Measurements from ENCODE around the gene SPHK1. TPM values are rescaled to one million over a fixed set of nuclear protein-coding genes. Genes with fewer than 3 reads are reported as not detected.

Gene SPHK1
- total and polyA plus RNA-seq, 7 donors: 0.90 to 21.3 (median 3.1) TPM

DNA sequence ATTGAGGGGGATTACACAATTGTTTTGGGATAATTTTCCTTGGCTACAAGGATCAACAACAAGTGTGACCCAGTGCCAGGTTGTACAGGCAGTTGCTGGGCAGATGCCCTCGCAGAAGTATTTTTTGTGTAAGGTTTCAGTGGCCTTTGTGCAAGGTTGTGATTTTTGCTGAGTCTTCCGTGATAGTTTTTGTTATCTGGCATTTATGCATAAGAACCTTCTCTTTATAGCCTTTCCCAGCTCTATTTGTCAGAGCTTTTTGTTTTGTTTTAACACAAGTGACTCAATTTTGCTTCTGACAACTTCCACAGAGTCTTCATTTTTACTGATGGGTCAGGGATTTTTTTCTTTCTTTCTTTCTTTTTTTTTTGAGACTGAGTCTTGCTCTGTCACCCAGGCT lies 23.9 kb upstream of the SPHK1 start:
- H3K36me3 ChIP-seq (ENCODE audit: insufficient read depth in 1 of 2, low read depth in 1 of 2): no peaks in the 10 kb centered on the region
- DNase-seq (no peak), ATAC-seq (no peak)
- peaks cover 0 to 15% (median 0%) of the 10 kb centered on the region in 3 donors for H3K27me3 ChIP-seq (ENCODE audit: insufficient read depth in 3 of 3, low read length in 2 of 3)
- WGBS, 3 donors: 38 to 40% (median 39%) methylated on average over 2 of the region's 2 CpGs
- H3K27ac ChIP-seq: no peak overlapping the region
- intact Hi-C loops (cut with DNase I): loop anchor here in 1 of 2 donors (10.0 kb wide), 1 partner anchor 46 kb away; no protein-coding TSS in a partner anchor
- H3K4me1 ChIP-seq: no peaks in the 10 kb centered on the region
- no peaks in the 10 kb centered on the region for H3K9me3 ChIP-seq
- TF ChIP-seq, protein P1, sequence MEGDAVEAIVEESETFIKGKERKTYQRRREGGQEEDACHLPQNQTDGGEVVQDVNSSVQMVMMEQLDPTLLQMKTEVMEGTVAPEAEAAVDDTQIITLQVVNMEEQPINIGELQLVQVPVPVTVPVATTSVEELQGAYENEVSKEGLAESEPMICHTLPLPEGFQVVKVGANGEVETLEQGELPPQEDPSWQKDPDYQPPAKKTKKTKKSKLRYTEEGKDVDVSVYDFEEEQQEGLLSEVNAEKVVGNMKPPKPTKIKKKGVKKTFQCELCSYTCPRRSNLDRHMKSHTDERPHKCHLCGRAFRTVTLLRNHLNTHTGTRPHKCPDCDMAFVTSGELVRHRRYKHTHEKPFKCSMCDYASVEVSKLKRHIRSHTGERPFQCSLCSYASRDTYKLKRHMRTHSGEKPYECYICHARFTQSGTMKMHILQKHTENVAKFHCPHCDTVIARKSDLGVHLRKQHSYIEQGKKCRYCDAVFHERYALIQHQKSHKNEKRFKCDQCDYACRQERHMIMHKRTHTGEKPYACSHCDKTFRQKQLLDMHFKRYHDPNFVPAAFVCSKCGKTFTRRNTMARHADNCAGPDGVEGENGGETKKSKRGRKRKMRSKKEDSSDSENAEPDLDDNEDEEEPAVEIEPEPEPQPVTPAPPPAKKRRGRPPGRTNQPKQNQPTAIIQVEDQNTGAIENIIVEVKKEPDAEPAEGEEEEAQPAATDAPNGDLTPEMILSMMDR (IDR thresholded peaks at IDR 0.05): no peak
- no peak overlapping the region for H3K4me3 ChIP-seq

DNA sequence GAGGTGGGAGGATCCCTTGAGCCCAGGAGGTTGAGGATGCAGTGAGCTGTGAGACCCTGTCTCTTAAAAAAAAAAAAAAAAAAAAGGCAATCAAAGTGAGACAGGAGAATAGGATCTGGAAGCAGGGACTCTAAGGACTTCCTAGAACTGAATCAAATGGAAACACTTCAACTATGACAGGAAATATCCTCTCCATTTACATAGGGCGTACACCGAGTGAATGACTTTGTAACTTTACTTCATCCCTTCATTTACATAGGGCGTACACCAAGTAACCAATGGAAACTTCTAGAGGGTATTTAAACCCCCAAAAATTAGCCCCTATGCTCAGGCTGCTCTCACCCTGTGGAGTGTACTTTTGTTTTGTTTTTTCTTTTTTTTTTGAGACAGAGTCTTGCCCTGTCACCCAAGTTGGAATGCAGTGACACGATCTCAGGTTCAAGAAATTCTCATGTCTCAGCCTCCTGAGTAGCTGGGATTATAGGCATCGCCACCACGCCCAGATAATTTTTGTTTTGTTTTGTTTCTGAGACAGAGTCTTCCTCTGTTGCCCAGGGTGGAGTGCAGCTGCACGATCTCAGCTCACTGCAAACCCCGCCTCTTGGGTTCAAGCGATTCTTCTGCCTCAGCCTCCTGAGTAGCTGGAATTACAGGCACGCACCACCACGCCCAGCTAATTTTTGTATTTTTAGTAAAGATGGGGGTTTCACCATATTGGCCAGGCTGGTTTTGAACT lies 21.1 kb upstream of the SPHK1 start:
- intact Hi-C loops (cut with DNase I): loop anchor here in 1 of 2 donors (10.0 kb wide), 1 partner anchor 48 kb away; no protein-coding TSS in a partner anchor
- H3K27me3 ChIP-seq (ENCODE audit: insufficient read depth in 3 of 3, low read length in 2 of 3): peaks cover 0 to 17% (median 0%) of the 10 kb centered on the region in 3 donors
- H3K9me3 ChIP-seq: no peaks in the 10 kb centered on the region
- DNase-seq (no peak), ATAC-seq (no peak)
- TF ChIP-seq, protein P1 (IDR thresholded peaks at IDR 0.05): no peak
- no peak overlapping the region for H3K27ac ChIP-seq
- H3K4me1 ChIP-seq: no peaks in the 10 kb centered on the region
- H3K36me3 ChIP-seq (ENCODE audit: insufficient read depth in 1 of 2, low read depth in 1 of 2): no peaks in the 10 kb centered on the region
- WGBS, 3 donors: 78 to 80% (median 80%) methylated on average over 11 of the region's 11 CpGs
- no peak overlapping the region for H3K4me3 ChIP-seq

DNA sequence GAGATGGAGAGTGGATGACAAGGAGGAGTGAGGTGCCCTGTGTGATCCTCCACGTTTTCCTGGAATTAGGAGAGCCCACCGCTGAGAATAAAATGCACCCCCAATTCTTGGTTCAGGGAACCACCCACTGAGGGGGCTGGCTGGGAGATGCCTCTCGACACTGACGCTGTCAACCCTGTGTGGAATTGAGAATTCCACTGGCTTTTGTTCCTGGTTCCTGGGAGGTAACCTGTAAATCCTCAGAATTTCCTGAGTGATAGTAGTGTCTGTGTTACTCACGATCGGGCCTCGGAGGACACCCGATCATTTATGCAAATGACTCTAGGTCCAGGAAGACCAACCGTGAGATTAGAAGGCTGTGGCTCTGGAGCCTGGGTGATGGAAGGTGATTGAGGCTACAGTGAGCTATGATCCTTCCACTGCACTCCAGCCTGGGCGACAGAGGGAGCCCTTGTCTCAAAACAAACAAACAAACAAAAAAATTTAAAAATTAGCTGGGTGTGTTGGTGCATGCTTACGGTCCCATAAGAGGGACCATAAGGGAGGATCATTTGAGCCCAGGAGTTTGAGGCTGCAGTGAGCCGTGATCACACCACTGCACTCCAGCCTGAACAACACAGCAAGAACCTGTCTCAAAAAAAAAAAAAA lies 19.0 kb upstream of the SPHK1 start:
- H3K36me3 ChIP-seq (ENCODE audit: insufficient read depth in 1 of 2, low read depth in 1 of 2): no peaks in the 10 kb centered on the region
- H3K27ac ChIP-seq: no peak overlapping the region
- no peaks in the 10 kb centered on the region for H3K9me3 ChIP-seq
- ATAC-seq: no peak
- DNase-seq: no peak
- TF ChIP-seq, protein P1 (IDR thresholded peaks at IDR 0.05): no peak
- intact Hi-C loops (cut with DNase I): loop anchor here in 1 of 2 donors (10.0 kb wide), 1 partner anchor 51 kb away; no protein-coding TSS in a partner anchor
- peaks cover 4% of the 10 kb centered on the region for H3K4me1 ChIP-seq
- H3K4me3 ChIP-seq: no peak overlapping the region
- H3K27me3 ChIP-seq (ENCODE audit: insufficient read depth in 3 of 3, low read length in 2 of 3): peaks cover 0 to 17% (median 0%) of the 10 kb centered on the region in 3 donors
- 53 to 62% (median 58%) methylated on average over 12 of the region's 12 CpGs for WGBS, 3 donors

DNA sequence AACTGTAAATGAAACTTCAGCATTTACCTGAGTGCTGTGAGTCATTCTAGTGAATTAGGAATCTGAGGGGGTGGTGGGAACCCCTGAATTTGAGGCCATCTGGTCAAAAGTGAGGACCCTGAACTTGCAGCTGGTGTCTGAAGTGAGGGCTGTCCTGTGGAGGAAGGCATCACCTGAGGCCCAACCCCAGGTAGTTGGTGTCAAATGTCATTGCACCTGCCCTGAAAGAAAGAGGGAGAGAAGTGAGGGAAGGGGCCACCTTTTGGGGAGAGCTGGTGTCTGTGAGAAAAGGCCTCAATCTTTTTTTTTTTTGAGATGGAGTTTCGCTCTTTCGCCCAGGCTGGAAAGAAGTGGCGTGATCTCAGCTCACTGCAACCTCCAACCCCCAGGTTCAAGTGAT lies 18.2 kb upstream of the SPHK1 start:
- Histone ChIP-seq H3K36me3 (ENCODE audit: insufficient read depth in 1 of 2, low read depth in 1 of 2) (no peaks in the 10 kb centered on the region), H3K4me3 (no peak overlapping the region), H3K27me3 (ENCODE audit: insufficient read depth in 3 of 3, low read length in 2 of 3) (peaks cover 0 to 17% (median 0%) of the 10 kb centered on the region in 3 donors), H3K9me3 (no peaks in the 10 kb centered on the region), H3K4me1 (peaks cover 12% of the 10 kb centered on the region), H3K27ac (no peak overlapping the region)
- no peak for DNase-seq
- intact Hi-C loops (cut with DNase I): loop anchor here in 1 of 2 donors (10.0 kb wide), 1 partner anchor 51 kb away; no protein-coding TSS in a partner anchor
- TF ChIP-seq, protein P1 (IDR thresholded peaks at IDR 0.05): no peak
- ATAC-seq: no peak
- WGBS, 3 donors: 95 to 100% (median 100%) methylated on average over 3 of the region's 3 CpGs
